Tibial nerve (tissue), 4 donors: Measurements from ENCODE around the gene CTNNA3. TPM values are rescaled to one million over a fixed set of nuclear protein-coding genes. Genes with fewer than 3 reads are reported as not detected.

Source experiments
- DNase-seq, 2 donors: peaks; one replicate each; pipeline ENCODE4 v3.0.0-alpha.2; 2019; ENCODE audit warnings: low spot score in 2 of 2
- H3K27ac ChIP-seq, 4 donors: fragments of 200-600 bp; sonication (generic) in 3 of 4; one replicate each; pipeline ENCODE4 v1.5.1; 2017 to 2019; ENCODE audit warnings: mild to moderate bottlenecking in 1 of 4
- H3K27me3 ChIP-seq, 2 donors: fragments of 200-600 bp; sonication (generic) in 1 of 2; one replicate each; pipeline versions ENCODE4 v1.5.1 to v1.6.0; 2017 to 2019
- H3K36me3 ChIP-seq, 3 donors: fragments of 200-600 bp; sonication (generic); one replicate each; pipeline ENCODE4 v1.5.1; 2018 to 2019
- H3K4me1 ChIP-seq, 4 donors: fragments of 200-600 bp; sonication (generic) in 3 of 4; one replicate each; pipeline ENCODE4 v1.5.1; 2017 to 2019
- H3K4me3 ChIP-seq, 4 donors: fragments of 200-600 bp; sonication (generic) in 3 of 4; one replicate each; pipeline ENCODE4 v1.5.1; 2017 to 2019; ENCODE audit warnings: mild to moderate bottlenecking in 1 of 4, moderate library complexity in 1 of 4
- H3K9me3 ChIP-seq, 4 donors: fragments of 200-600 bp; sonication (generic) in 3 of 4; one replicate each; pipeline ENCODE4 v1.5.1; 2017 to 2019
- EP300 ChIP-seq, 2 donors: sonication (generic); formaldehyde crosslinking; IDR thresholded peaks; one replicate each; pipeline ENCODE4 v1.6.1; 2017; ENCODE audit warnings: antibody characterized with exemption in 2 of 2, mild to moderate bottlenecking in 1 of 2
- POLR2A ChIP-seq, 2 donors: fragments of 450-650 bp; IDR thresholded peaks; one replicate each; pipeline ENCODE4 v1.6.1; 2017; ENCODE audit warnings: antibody characterized with exemption in 2 of 2, mild to moderate bottlenecking in 2 of 2, moderate library complexity in 2 of 2
- WGBS, 2 donors: methylation state at CpG; one replicate each; pipeline ENCODE4 v1.1.5; 2018; 5-methylcytosine and 5-hydroxymethylcytosine counted together
- total RNA-seq, 4 donors: library from RNA; depleted of rRNA; stranded (reverse); fragments of >200 nt; gene quantifications; one replicate each; pipeline ENCODE4 v1.1.0, GENCODE V29; 2016
- TF ChIP-seq, protein P1 (sequence below), 5 experiments: fragments of 200-600 bp in 3 of 5; fragments of 450-650 bp in 2 of 5; sonication (generic) in 3 of 5; IDR thresholded peaks; one replicate each; pipeline ENCODE4 v1.5.1; 2016 to 2019; ENCODE audit warnings: antibody characterized with exemption in 5 of 5, mild to moderate bottlenecking in 3 of 5, moderate library complexity in 2 of 5

The CTNNA3 gene
- total RNA-seq, 4 donors from 2014 or later: 15.9 to 36.1 (median 23.1) TPM

GRCh38 chr10:66257801-66258200 is 1438.2 kb downstream of the CTNNA3 start:
- H3K4me3 ChIP-seq: no peak overlapping the region
- WGBS, 2 donors: 83 to 89% methylated on average over 1 of the region's 1 CpG
- no peak overlapping the region for H3K27ac ChIP-seq
- no peaks in the 10 kb centered on the region for H3K9me3 ChIP-seq
- DNase-seq: no peak
- H3K36me3 ChIP-seq: no peaks in the 10 kb centered on the region
- TF ChIP-seq EP300 (IDR thresholded peaks at IDR 0.05): no peak
- TF ChIP-seq, protein P1, sequence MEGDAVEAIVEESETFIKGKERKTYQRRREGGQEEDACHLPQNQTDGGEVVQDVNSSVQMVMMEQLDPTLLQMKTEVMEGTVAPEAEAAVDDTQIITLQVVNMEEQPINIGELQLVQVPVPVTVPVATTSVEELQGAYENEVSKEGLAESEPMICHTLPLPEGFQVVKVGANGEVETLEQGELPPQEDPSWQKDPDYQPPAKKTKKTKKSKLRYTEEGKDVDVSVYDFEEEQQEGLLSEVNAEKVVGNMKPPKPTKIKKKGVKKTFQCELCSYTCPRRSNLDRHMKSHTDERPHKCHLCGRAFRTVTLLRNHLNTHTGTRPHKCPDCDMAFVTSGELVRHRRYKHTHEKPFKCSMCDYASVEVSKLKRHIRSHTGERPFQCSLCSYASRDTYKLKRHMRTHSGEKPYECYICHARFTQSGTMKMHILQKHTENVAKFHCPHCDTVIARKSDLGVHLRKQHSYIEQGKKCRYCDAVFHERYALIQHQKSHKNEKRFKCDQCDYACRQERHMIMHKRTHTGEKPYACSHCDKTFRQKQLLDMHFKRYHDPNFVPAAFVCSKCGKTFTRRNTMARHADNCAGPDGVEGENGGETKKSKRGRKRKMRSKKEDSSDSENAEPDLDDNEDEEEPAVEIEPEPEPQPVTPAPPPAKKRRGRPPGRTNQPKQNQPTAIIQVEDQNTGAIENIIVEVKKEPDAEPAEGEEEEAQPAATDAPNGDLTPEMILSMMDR (IDR thresholded peaks at IDR 0.05): no peak
- TF ChIP-seq POLR2A (IDR thresholded peaks at IDR 0.05): no peak
- H3K4me1 ChIP-seq: no peaks in the 10 kb centered on the region
- H3K27me3 ChIP-seq: no peaks in the 10 kb centered on the region

GRCh38 chr10:66252986-66253385 is 1443.0 kb downstream of the CTNNA3 start:
- Histone ChIP-seq H3K4me1 (no peaks in the 10 kb centered on the region), H3K27ac (no peak overlapping the region), H3K9me3 (peaks cover 0 to 12% (median 0%) of the 10 kb centered on the region in 4 donors), H3K4me3 (no peak overlapping the region), H3K36me3 (no peaks in the 10 kb centered on the region), H3K27me3 (no peaks in the 10 kb centered on the region)
- TF ChIP-seq EP300 (IDR thresholded peaks at IDR 0.05) (no peak), POLR2A (IDR thresholded peaks at IDR 0.05) (no peak)
- TF ChIP-seq, protein P1 (IDR thresholded peaks at IDR 0.05): no peak
- no peak for DNase-seq

DNA sequence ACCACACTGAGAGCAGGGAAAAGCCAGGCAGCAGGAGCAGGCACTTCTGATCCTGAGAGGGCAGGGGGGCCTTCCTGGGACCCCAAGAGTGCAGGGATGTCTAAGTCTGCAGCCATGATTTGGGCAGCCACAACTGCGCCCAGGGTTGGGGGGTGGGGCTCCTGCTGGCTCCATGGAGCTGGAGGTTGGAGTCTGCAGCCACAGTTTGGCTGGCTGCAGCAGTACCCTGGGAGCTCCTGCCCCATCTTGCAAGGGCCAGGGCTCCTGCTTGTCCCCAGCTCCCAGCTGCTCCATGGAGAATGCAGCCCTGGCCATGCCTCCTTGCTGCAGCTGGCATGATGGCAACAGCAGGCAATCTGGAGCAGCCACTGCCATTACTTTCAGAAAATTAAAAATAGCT is 1449.8 kb downstream of the CTNNA3 start:
- H3K9me3 ChIP-seq: peaks cover 0 to 20% (median 0%) of the 10 kb centered on the region in 4 donors
- no peaks in the 10 kb centered on the region for H3K4me1 ChIP-seq
- H3K27me3 ChIP-seq: no peaks in the 10 kb centered on the region
- no peak overlapping the region for H3K27ac ChIP-seq
- no peak for TF ChIP-seq EP300 (IDR thresholded peaks at IDR 0.05)
- DNase-seq: no peak
- no peaks in the 10 kb centered on the region for H3K36me3 ChIP-seq
- no peak overlapping the region for H3K4me3 ChIP-seq
- 67% methylated on average over 1 of the region's 1 CpG; no CpG with 5 or more reads in 1 of the 2 donors for WGBS, 2 donors

DNA sequence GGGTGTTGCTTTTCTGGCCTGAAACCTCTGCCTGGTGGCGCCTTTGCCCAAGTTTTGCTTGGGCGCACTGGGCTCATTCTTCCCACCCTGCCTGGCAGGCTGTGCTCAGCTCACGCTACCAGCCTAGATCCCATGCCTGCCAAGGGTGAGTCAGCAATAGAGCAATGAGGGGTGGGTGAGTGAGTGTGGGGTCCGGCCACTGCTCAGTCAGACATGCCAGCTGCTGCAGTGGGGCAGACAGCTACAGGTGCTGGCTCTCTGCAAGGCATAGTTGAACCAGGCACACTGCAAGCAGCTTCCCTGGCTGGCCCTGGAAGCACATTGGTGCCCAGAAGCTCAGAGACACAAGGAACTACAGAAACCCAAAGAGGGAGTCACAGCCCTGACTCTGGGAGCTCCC is 1451.0 kb downstream of the CTNNA3 start:
- Histone ChIP-seq H3K36me3 (no peaks in the 10 kb centered on the region), H3K4me1 (no peaks in the 10 kb centered on the region), H3K4me3 (no peak overlapping the region), H3K27ac (no peak overlapping the region), H3K27me3 (no peaks in the 10 kb centered on the region), H3K9me3 (peaks cover 0 to 20% (median 0%) of the 10 kb centered on the region in 4 donors)
- TF ChIP-seq POLR2A (IDR thresholded peaks at IDR 0.05) (no peak), EP300 (IDR thresholded peaks at IDR 0.05) (no peak)
- TF ChIP-seq, protein P1 (IDR thresholded peaks at IDR 0.05): no peak
- WGBS, 2 donors: 74 to 97% methylated on average over 4 of the region's 4 CpGs
- DNase-seq: no peak

DNA sequence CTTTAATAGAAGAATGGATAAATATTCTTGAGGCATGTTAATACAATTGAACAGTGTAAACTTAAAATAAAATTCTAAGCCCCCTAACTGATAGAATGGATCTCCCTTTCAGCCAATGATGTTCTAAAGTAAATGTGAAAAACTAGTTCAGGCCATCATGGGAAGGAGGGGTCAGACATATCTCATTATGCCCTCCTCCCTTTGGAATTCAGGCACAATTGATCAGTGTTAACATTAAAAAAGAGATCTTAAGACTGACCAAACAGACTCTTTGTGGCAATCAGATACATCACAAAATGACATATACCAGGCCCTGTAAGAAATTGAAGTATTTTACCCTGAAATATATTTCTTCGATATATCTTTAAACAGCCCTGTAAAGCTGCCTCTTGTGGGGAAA is 1453.1 kb downstream of the CTNNA3 start:
- Histone ChIP-seq H3K36me3 (no peaks in the 10 kb centered on the region), H3K4me1 (no peaks in the 10 kb centered on the region), H3K4me3 (no peak overlapping the region), H3K27me3 (no peaks in the 10 kb centered on the region), H3K27ac (no peak overlapping the region), H3K9me3 (peaks cover 0 to 7% (median 0%) of the 10 kb centered on the region in 4 donors)
- 83 to 88% methylated on average over 1 of the region's 1 CpG for WGBS, 2 donors
- TF ChIP-seq POLR2A (IDR thresholded peaks at IDR 0.05) (no peak), EP300 (IDR thresholded peaks at IDR 0.05) (no peak)
- TF ChIP-seq, protein P1 (IDR thresholded peaks at IDR 0.05): no peak
- DNase-seq: no peak

- Histone ChIP-seq H3K36me3 (no peaks in the 10 kb centered on the region), H3K9me3 (no peaks in the 10 kb centered on the region), H3K4me3 (no peak overlapping the region), H3K4me1 (no peaks in the 10 kb centered on the region), H3K27me3 (no peaks in the 10 kb centered on the region), H3K27ac (no peak overlapping the region)
- DNase-seq: no peak
- TF ChIP-seq EP300 (IDR thresholded peaks at IDR 0.05) (no peak), POLR2A (IDR thresholded peaks at IDR 0.05) (no peak)
These were observed 1456.9 kb downstream of the CTNNA3 start for GRCh38 chr10:66239062-66239461.
